K562 (cell line): ENCODE data around the gene CEMIP2. TPM values are rescaled to one million over a fixed set of nuclear protein-coding genes. Genes with fewer than 3 reads are reported as not detected.

ENCODE experiments used
- ATAC-seq: fragments of 200-7000 bp; cut with Tn5 transposase; 3 replicates; pipeline ENCODE4 v1.9.1; 2020; ENCODE audit warnings: moderate library complexity
- BruUV-seq: library from RNA; stranded (reverse); fragments of 400-500 nt; replicated peaks from 2 replicates; lab custom pipeline; 2021; lab: Mats Ljungman, UMichigan
- CTCF ChIA-PET: fragments of 300-600 bp; formaldehyde crosslinking; extraction: SDS; loops from one replicate; lab custom pipeline; 2021; ENCODE audit warnings: low intra/inter-chr PET ratio; lab: Yijun Ruan, JAX
- POLR2A ChIA-PET: fragments of 300-600, 350-650 bp; sonication (Branson Sonifier 250); formaldehyde crosslinking; extraction: SDS; loops from one replicate; lab custom pipeline; 2021; ENCODE audit warnings: antibody characterized with exemption, inconsistent platforms; lab: Yijun Ruan, JAX
- DNase-seq, 4 experiments: peaks; one replicate each; pipeline versions ENCODE4 v3.0.0 to v3.0.0-alpha.2; 2011 to 2018; ENCODE audit warnings: low spot score in 3 of 4, mixed read lengths in 3 of 4; ENCODE audit errors: extremely low read depth in 1 of 4
- FAIRE-seq: peaks from 2 replicates; lab custom pipeline; 2011; peaks lifted over from hg19 to GRCh38; lab: Jason Lieb, UNC
- H2AFZ ChIP-seq: 2 replicates; pipeline ENCODE4 v1.6.0; 2011; ENCODE audit warnings: low read depth, low read length, control low read depth, inconsistent platforms
- H3K27ac ChIP-seq: fragments of 200-600 bp; 3 replicates; pipeline ENCODE4 v1.8.0; 2011; ENCODE audit warnings: low read depth, mild to moderate bottlenecking, control low read depth, inconsistent platforms, low read length, moderate library complexity, mixed read lengths; ENCODE audit errors: extremely low read depth
- H3K27me3 ChIP-seq, 2 experiments: fragments of 300-600 bp in 1 of 2; 2 replicates in 1 of 2; 3 replicates in 1 of 2; pipeline versions ENCODE4 v1.6.0 to v1.8.0; 2011; ENCODE audit warnings: inconsistent platforms in 2 of 2, low read length in 2 of 2, mild to moderate bottlenecking in 1 of 2, mixed read lengths in 1 of 2, moderate library complexity in 1 of 2; ENCODE audit not compliant: control insufficient read depth in 2 of 2, insufficient read depth in 2 of 2
- H3K36me3 ChIP-seq: fragments of 300-600 bp; 3 replicates; pipeline ENCODE4 v1.8.0; 2011; ENCODE audit warnings: mild to moderate bottlenecking, low read length, inconsistent platforms; ENCODE audit not compliant: control insufficient read depth, insufficient read depth
- H3K4me1 ChIP-seq, 2 experiments: fragments of 200-600 bp in 1 of 2; replicated peaks in 1 of 2; 2 replicates in 1 of 2; 3 replicates in 1 of 2; pipeline versions ENCODE4 v1.5.1 to v1.8.0; 2011; ENCODE audit warnings: inconsistent platforms in 2 of 2, low read length in 2 of 2, mild to moderate bottlenecking in 1 of 2, mixed read lengths in 1 of 2, moderate library complexity in 1 of 2; ENCODE audit not compliant: control insufficient read depth in 2 of 2, insufficient read depth in 2 of 2
- H3K4me2 ChIP-seq: 2 replicates; pipeline ENCODE4 v1.6.1; 2011; ENCODE audit warnings: low read length, control low read depth, inconsistent platforms, mixed read lengths; ENCODE audit not compliant: insufficient read depth
- H3K4me3 ChIP-seq: fragments of 200-600 bp; sonication (generic), shearing (Covaris generic); 2 replicates; pipeline ENCODE4 v1.5.1; 2016; ENCODE audit warnings: control low read depth, inconsistent platforms
- H3K79me2 ChIP-seq: fragments of 200-600 bp; 3 replicates; pipeline ENCODE4 v1.8.0; 2011; ENCODE audit warnings: low read length, inconsistent platforms; ENCODE audit not compliant: control insufficient read depth, insufficient read depth
- H3K9ac ChIP-seq, 2 experiments: 2 replicates each; pipeline versions ENCODE4 v1.6.0 to v1.6.1; 2011; ENCODE audit warnings: low read depth in 2 of 2, low read length in 2 of 2, control low read depth in 1 of 2, inconsistent platforms in 1 of 2, mild to moderate bottlenecking in 1 of 2, mixed read lengths in 1 of 2; ENCODE audit not compliant: insufficient read depth in 1 of 2
- H3K9me1 ChIP-seq: one replicate; pipeline ENCODE4 v1.6.0; 2011; ENCODE audit warnings: inconsistent platforms, mild to moderate bottlenecking, low read length, moderate library complexity; ENCODE audit not compliant: control insufficient read depth, insufficient read depth
- H3K9me3 ChIP-seq: replicated peaks from 2 replicates; pipeline ENCODE4 v1.5.1; 2011; ENCODE audit warnings: low read depth, low read length, inconsistent platforms; ENCODE audit not compliant: control insufficient read depth, insufficient read depth
- H4K20me1 ChIP-seq: replicated peaks from 2 replicates; pipeline ENCODE4 v1.6.1; 2011; ENCODE audit warnings: low read length, inconsistent platforms, mixed read lengths; ENCODE audit not compliant: control insufficient read depth, insufficient read depth
- COPS2 ChIP-seq: fragments of 450-650 bp; conservative IDR thresholded peaks from 2 replicates; pipeline ENCODE4 v1.6.1; 2016; ENCODE audit warnings: mild to moderate bottlenecking, moderate library complexity
- CTCFL ChIP-seq: IDR thresholded peaks from 2 replicates; pipeline ENCODE4 v1.6.1; 2011; ENCODE audit warnings: borderline replicate concordance, low read depth, mild to moderate bottlenecking, moderate library complexity, low read length; ENCODE audit not compliant: insufficient read depth, poor library complexity, severe bottlenecking
- NBN ChIP-seq: fragments of 450-650 bp; IDR thresholded peaks from 2 replicates; pipeline ENCODE4 v1.6.1; 2016; ENCODE audit warnings: low read depth, mild to moderate bottlenecking
- ZNF655 ChIP-seq: fragments of 250-450 bp; sonication (Bioruptor Pico); IDR thresholded peaks from 2 replicates; pipeline ENCODE4 v1.5.0; 2021
- WGBS: fragments of 100-300 bp; shearing (Covaris generic); methylation state at CpG from one replicate; pipeline ENCODE4 v1.1.6; 2016; ENCODE audit warnings: low coverage, mixed read lengths; ENCODE audit not compliant: insufficient coverage; ENCODE audit errors: missing lambda C conversion rate; 5-methylcytosine and 5-hydroxymethylcytosine counted together
- in situ Hi-C: fragments of 300-500 bp; cut with MboI; formaldehyde crosslinking; loops from 4 replicates; pipeline ENCODE4 v1.15.0; 2018; ENCODE audit warnings: inconsistent platforms, mixed read lengths
- intact Hi-C: fragments of 100-400 bp; cut with micrococcal nuclease; formaldehyde crosslinking; loops from 2 replicates; pipeline ENCODE4 v1.14.2; 2022
- polyA plus RNA-seq, 8 experiments: library from polyadenylated mRNA; depleted of rRNA in 4 of 8; stranded (reverse) in 5 of 8; unstranded in 3 of 8; fragments of >200 nt; fragmentation: Nextera tagmentation in 2 of 8; fragmentation: Illumina TruSeq in 1 of 8; extraction: Ambion mirVana in 2 of 8; extraction: Trizol in 1 of 8; gene quantifications; 2 replicates each; pipeline versions ENCODE4 v1.2.1 to v1.2.3, GENCODE V29; 2011 to 2014; ENCODE audit warnings: inconsistent platforms in 1 of 8, missing spikeins in 1 of 8
- total RNA-seq, 7 experiments: library from RNA; depleted of rRNA in 6 of 7; stranded (reverse); fragments of >200 nt in 6 of 7; fragmentation: Illumina TruSeq in 2 of 7; extraction: Trizol in 2 of 7; gene quantifications; 2 replicates each; pipeline versions ENCODE4 v1.2.1 to v1.2.3, GENCODE V29; 2011 to 2021; ENCODE audit warnings: low replicate concordance in 1 of 7

Gene CEMIP2
- total and polyA plus RNA-seq, 9 of the 15 experiments (the other 6 are each of a cell fraction or from before 2014, with no cell fraction given): 5.4 to 29.9 (median 14.2) TPM

GRCh38 chr9:71663216-71663615 is 105.1 kb downstream of the CEMIP2 start (continued):
- TF ChIP-seq COPS2: no peak

GRCh38 chr9:71662082-71662481 is 106.2 kb downstream of the CEMIP2 start:
- H2AFZ ChIP-seq: no peak overlapping the region
- in situ Hi-C loops: no loop called here
- H3K4me3 ChIP-seq: no peak overlapping the region
- DNase-seq: no peak
- TF ChIP-seq ZNF655 (CRISPR knock-in tag) (no peak), CTCFL (no peak), NBN (no peak)
- TF ChIP-seq, all 486 proteins: peak for 0
- Histone ChIP-seq H3K27ac (no peak overlapping the region), H3K9me1 (no peaks in the 10 kb centered on the region), H3K9me3 (no peaks in the 10 kb centered on the region), H3K27me3 (no peaks in the 10 kb centered on the region), H3K4me2 (no peak overlapping the region), H3K4me1 (no peaks in the 10 kb centered on the region; a peak in 2 of 5 replicates), H3K36me3 (no peaks in the 10 kb centered on the region), H3K9ac (no peak overlapping the region), H3K79me2 (no peaks in the 10 kb centered on the region), H4K20me1 (no peaks in the 10 kb centered on the region)
- FAIRE-seq (no peak), ATAC-seq (no peak)
- WGBS: 64% methylated on average over 3 of the region's 3 CpGs
- POLR2A ChIA-PET: no interaction called here
- no TSS peak for BruUV-seq
- CTCF ChIA-PET: no interaction called here
- intact Hi-C loops: no loop called here
